ENCODE data around the gene ISY1. TPM values are rescaled to one million over a fixed set of nuclear protein-coding genes. Genes with fewer than 3 reads are reported as not detected.
A peak's percentile ranks its signal among the peaks of the same experiment; 100 is the strongest.
"Not testable (repeated sequence)": the region's sequence is repeated elsewhere in the genome, so short reads cannot be mapped to it uniquely, and the experiment has no call there.

The ISY1 gene
- total and polyA plus RNA-seq, 8 donors: 29.1 to 60.0 (median 49.5) TPM

DNA sequence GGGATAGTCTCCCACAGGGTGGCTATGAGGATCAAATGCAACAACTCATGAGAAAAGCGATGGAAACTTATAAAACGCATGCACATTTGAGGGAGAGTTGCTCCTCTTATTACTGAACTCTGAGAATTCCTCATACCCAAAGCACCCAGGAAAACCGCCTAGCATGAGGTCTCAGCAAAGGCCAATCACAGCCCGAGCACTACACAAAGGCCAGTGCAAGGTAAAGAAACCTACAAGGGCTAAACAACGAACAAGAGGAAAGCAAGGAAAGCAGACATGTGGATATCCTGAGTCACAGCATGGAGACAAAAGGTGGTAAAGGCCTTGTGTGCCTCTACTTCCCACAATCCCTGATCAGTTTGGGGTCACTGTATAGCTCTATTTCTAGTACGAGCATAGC, 46.4 kb downstream of the ISY1 start:
- Histone ChIP-seq H3K27ac (peak overlapping the region in 1 of 2 donors; percentile 3), H3K4me3 (no peak overlapping the region), H3K36me3 (peaks cover 0 to 51% of the 10 kb centered on the region in 2 donors), H3K27me3 (no peaks in the 10 kb centered on the region), H3K9me3 (no peaks in the 10 kb centered on the region), H3K4me1 (peaks cover 27 to 74% of the 10 kb centered on the region in 2 donors)
- no peak for ATAC-seq
- DNase-seq: no peak
- intact Hi-C loops (cut with DNase I): no loop called here
- TF ChIP-seq, protein P1, sequence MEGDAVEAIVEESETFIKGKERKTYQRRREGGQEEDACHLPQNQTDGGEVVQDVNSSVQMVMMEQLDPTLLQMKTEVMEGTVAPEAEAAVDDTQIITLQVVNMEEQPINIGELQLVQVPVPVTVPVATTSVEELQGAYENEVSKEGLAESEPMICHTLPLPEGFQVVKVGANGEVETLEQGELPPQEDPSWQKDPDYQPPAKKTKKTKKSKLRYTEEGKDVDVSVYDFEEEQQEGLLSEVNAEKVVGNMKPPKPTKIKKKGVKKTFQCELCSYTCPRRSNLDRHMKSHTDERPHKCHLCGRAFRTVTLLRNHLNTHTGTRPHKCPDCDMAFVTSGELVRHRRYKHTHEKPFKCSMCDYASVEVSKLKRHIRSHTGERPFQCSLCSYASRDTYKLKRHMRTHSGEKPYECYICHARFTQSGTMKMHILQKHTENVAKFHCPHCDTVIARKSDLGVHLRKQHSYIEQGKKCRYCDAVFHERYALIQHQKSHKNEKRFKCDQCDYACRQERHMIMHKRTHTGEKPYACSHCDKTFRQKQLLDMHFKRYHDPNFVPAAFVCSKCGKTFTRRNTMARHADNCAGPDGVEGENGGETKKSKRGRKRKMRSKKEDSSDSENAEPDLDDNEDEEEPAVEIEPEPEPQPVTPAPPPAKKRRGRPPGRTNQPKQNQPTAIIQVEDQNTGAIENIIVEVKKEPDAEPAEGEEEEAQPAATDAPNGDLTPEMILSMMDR (IDR thresholded peaks at IDR 0.05): no peak

DNA sequence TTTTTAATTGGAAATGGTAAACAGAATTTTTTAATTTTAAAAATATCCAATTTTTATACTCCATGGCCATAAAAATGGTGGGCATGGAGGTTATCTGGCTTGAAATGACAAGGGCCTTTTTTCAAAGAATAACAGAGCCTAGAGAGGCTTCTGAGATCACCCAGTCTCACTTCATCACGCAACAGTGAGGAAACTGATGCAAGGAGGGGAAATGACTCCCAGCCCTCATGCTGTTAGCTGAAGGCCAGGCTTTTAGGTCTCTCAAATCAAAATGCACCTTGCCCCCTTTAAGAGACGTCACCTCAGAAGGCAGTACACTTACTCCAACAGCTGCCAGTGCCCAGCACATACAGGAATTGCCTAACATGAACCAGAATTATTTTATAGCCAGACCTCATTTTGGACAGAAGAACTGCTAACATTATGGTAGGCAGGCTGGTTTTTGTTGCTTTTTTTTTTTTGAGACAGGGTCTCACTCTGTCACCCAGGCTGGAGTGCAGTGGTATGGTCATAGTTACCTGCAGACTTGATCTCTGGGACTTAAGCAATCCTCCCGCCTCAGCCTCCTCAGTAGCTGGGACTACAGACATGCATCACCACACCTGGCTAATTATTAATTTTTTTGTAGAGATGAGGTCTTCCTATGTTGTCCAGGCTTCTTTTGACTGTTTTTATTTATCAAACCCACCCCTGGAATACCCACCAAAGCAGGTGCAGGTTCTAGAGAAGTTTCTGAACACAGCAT, 48.4 kb downstream of the ISY1 start:
- no peak overlapping the region for H3K4me3 ChIP-seq
- H3K36me3 ChIP-seq: peaks cover 0 to 48% of the 10 kb centered on the region in 2 donors
- no peak for ATAC-seq
- H3K4me1 ChIP-seq: peaks cover 15 to 55% of the 10 kb centered on the region in 2 donors
- TF ChIP-seq, protein P1 (IDR thresholded peaks at IDR 0.05): no peak
- H3K27me3 ChIP-seq: no peaks in the 10 kb centered on the region
- no peak for DNase-seq
- intact Hi-C loops (cut with DNase I): no loop called here
- no peaks in the 10 kb centered on the region for H3K9me3 ChIP-seq
- no peak overlapping the region for H3K27ac ChIP-seq

DNA sequence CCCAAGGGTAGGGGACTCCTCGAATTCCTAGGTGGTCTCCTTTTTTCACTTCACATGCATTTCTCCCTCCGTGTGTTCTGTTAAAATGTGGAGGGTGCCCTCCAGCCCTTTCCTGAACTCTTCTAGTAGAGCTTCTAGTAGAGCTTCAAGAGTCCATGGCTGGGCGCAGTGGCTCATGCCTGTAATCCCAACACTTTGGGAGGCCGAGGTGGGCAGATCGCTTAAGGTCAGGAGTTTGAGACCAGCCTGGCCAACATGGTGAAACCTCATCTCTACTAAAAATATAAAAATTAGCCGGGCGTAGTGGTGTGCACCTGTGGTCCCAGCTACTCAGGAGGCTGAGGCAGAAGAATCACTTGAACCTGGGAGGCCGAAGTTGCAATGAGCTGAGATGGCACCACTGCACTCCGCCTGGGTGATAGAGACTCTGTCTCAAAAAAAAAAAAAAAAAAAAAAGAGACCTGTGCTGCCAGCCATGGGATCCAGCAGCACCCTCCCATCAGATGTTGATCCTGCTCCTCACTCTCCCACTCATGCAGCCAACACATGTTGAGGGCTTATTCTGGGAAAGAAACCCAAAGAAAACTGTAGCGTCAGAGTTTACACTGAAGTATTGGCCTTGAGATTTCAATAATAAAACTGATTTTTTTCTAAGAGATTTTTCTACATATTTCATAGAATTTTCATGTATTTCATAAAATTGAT, 49.6 kb downstream of the ISY1 start:
- Histone ChIP-seq H3K4me1 (peaks cover 5 to 54% of the 10 kb centered on the region in 2 donors), H3K36me3 (peaks cover 0 to 61% of the 10 kb centered on the region in 2 donors)
- H3K27ac ChIP-seq; H3K27me3 ChIP-seq; DNase-seq; intact Hi-C loops (cut with DNase I); H3K9me3 ChIP-seq; ATAC-seq; H3K4me3 ChIP-seq: not testable (repeated sequence)

DNA sequence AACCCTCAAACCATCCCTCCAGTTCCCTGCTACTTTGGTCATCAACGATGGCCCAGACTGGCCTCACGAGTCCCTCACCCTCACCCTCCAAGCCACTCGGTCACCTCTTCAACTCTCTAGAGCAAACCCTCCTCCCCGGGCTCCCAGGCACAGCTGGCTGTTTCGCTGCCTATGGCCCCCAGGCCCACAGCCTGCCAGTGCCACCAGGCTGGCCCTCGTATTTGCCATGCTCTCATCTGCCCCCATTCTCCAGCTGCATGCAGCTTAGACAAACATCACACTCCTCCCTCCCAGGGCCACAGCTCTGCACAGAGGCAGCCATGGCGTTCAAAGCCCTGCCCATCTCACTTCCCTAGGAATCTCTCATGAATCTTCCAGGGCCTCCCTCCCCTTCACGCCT, 53.1 kb downstream of the ISY1 start:
- Histone ChIP-seq H3K4me1 (peaks cover 0 to 24% of the 10 kb centered on the region in 2 donors), H3K27ac (no peak overlapping the region), H3K9me3 (no peaks in the 10 kb centered on the region), H3K4me3 (no peak overlapping the region), H3K27me3 (no peaks in the 10 kb centered on the region), H3K36me3 (peaks cover 0 to 46% of the 10 kb centered on the region in 2 donors)
- intact Hi-C loops (cut with DNase I): no loop called here
- TF ChIP-seq, protein P1 (IDR thresholded peaks at IDR 0.05): no peak
- ATAC-seq (peak; percentile 18), DNase-seq (no peak)

DNA sequence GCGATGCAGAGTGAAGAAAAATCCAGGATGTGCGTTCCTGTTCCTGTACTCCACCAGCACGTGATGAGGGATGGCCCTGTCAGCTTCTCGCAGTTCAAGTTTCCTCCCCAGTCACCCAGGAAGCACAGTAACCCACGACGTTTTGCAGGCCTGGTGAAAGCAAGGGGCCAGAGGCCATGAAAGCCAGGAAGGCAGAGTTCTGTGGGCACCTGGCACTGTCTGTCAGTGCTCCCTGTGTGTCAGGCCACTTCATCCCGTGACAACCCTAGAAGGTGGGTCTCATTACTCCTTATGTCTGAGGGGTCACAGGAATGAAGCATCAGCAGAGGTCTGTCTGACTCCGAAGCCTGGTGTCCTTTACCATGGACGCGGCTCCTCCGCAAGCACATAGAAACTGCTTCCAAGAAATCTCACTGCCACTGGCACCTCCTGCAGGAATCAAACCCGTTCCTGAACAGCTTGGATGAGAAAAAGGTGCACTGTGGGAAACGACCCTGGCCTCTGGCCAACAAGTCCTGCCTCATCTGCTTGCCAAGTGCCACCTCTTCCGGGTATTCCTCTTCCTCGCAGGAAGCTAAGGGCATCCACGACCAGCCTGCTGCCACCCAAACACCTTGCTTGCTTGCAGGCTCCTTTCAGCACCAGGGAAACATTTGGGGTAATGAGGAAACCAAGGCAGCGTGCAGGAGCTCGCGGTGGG, 53.8 kb downstream of the ISY1 start:
- no peaks in the 10 kb centered on the region for H3K27me3 ChIP-seq
- no peaks in the 10 kb centered on the region for H3K9me3 ChIP-seq
- peaks cover 0 to 16% of the 10 kb centered on the region in 2 donors for H3K4me1 ChIP-seq
- DNase-seq (no peak), ATAC-seq (no peak)
- peak overlapping the region in 1 of 2 donors; percentile 4 for H3K27ac ChIP-seq
- H3K4me3 ChIP-seq: no peak overlapping the region
- peaks cover 0 to 40% of the 10 kb centered on the region in 2 donors for H3K36me3 ChIP-seq
- TF ChIP-seq, protein P1 (IDR thresholded peaks at IDR 0.05): no peak
- intact Hi-C loops (cut with DNase I): no loop called here
